ENCODE data around the gene ARHGAP18. TPM values are rescaled to one million over a fixed set of nuclear protein-coding genes. Genes with fewer than 3 reads are reported as not detected.

ARHGAP18 gene
- polyA plus RNA-seq, 3 donors = 27.4 to 40.4 (median 38.9) TPM

- no peak for DNase-seq (ENCODE audit: extremely low read depth in 1 of 11, low read depth in 9 of 11, low spot score in 4 of 11)
Observed at GRCh38 chr6:129634411-129635230, 75.4 kb downstream of the ARHGAP18 start.

- no peak for DNase-seq (ENCODE audit: extremely low read depth in 1 of 11, low read depth in 9 of 11, low spot score in 4 of 11)
Observed at GRCh38 chr6:129633529-129633928, 76.4 kb downstream of the ARHGAP18 start.

GRCh38 chr6:129632172-129632613 is 77.8 kb downstream of the ARHGAP18 start:
- DNase-seq (ENCODE audit: extremely low read depth in 1 of 11, low read depth in 9 of 11, low spot score in 4 of 11) = no peak

- no peak for DNase-seq (ENCODE audit: extremely low read depth in 1 of 11, low read depth in 9 of 11, low spot score in 4 of 11)
Observed at GRCh38 chr6:129631070-129631469, 78.9 kb downstream of the ARHGAP18 start.

GRCh38 chr6:129630596-129630995 is 79.4 kb downstream of the ARHGAP18 start:
- no peak for DNase-seq (ENCODE audit: extremely low read depth in 1 of 11, low read depth in 9 of 11, low spot score in 4 of 11)

GRCh38 chr6:129628101-129628815 is 81.7 kb downstream of the ARHGAP18 start:
- DNase-seq (ENCODE audit: extremely low read depth in 1 of 11, low read depth in 9 of 11, low spot score in 4 of 11) = no peak

GRCh38 chr6:129624488-129624887 is 85.5 kb downstream of the ARHGAP18 start:
- DNase-seq (ENCODE audit: extremely low read depth in 1 of 11, low read depth in 9 of 11, low spot score in 4 of 11) = no peak

GRCh38 chr6:129623008-129623732 is 86.8 kb downstream of the ARHGAP18 start:
- no peak for DNase-seq (ENCODE audit: extremely low read depth in 1 of 11, low read depth in 9 of 11, low spot score in 4 of 11)

- no peak for DNase-seq (ENCODE audit: extremely low read depth in 1 of 11, low read depth in 9 of 11, low spot score in 4 of 11)
Observed at GRCh38 chr6:129621252-129621651, 88.7 kb downstream of the ARHGAP18 start.

GRCh38 chr6:129620234-129620610 is 89.8 kb downstream of the ARHGAP18 start:
- no peak for DNase-seq (ENCODE audit: extremely low read depth in 1 of 11, low read depth in 9 of 11, low spot score in 4 of 11)

GRCh38 chr6:129619579-129620233 is 90.3 kb downstream of the ARHGAP18 start:
- no peak for DNase-seq (ENCODE audit: extremely low read depth in 1 of 11, low read depth in 9 of 11, low spot score in 4 of 11)

GRCh38 chr6:129617986-129618385 is 92.0 kb downstream of the ARHGAP18 start:
- DNase-seq (ENCODE audit: extremely low read depth in 1 of 11, low read depth in 9 of 11, low spot score in 4 of 11) = no peak

GRCh38 chr6:129615496-129615895 is 94.5 kb downstream of the ARHGAP18 start:
- DNase-seq (ENCODE audit: extremely low read depth in 1 of 11, low read depth in 9 of 11, low spot score in 4 of 11) = no peak

- DNase-seq (ENCODE audit: extremely low read depth in 1 of 11, low read depth in 9 of 11, low spot score in 4 of 11) = no peak
Observed at GRCh38 chr6:129615020-129615419, 95.0 kb downstream of the ARHGAP18 start.

- no peak for DNase-seq (ENCODE audit: extremely low read depth in 1 of 11, low read depth in 9 of 11, low spot score in 4 of 11)
Observed at GRCh38 chr6:129614464-129614863, 95.5 kb downstream of the ARHGAP18 start.

- no peak for DNase-seq (ENCODE audit: extremely low read depth in 1 of 11, low read depth in 9 of 11, low spot score in 4 of 11)
Observed at GRCh38 chr6:129612440-129612839, 97.5 kb downstream of the ARHGAP18 start.

GRCh38 chr6:129609635-129610034 is 100.3 kb downstream of the ARHGAP18 start:
- DNase-seq (ENCODE audit: extremely low read depth in 1 of 11, low read depth in 9 of 11, low spot score in 4 of 11) = no peak

GRCh38 chr6:129608886-129609537 is 101.0 kb downstream of the ARHGAP18 start:
- no peak for DNase-seq (ENCODE audit: extremely low read depth in 1 of 11, low read depth in 9 of 11, low spot score in 4 of 11)

Measured in renal cortex interstitium (tissue), 11 donors.